Measurements from ENCODE around the gene SLC46A1. TPM values are rescaled to one million over a fixed set of nuclear protein-coding genes. Genes with fewer than 3 reads are reported as not detected.

The SLC46A1 gene
- total and polyA plus RNA-seq, 2 donors (not counting 1 experiment from before 2014, with no cell fraction given) = 4.6 to 5.1 TPM

GRCh38 chr17:28369684-28370034 is 36.4 kb downstream of the SLC46A1 start:
- Histone ChIP-seq H3K4me3 (replicated peaks in 1 of 4; ENCODE audit: control extremely low read depth in 1 of 4, insufficient read depth in 1 of 4, low read depth in 3 of 4, low read length in 4 of 4) (no peak overlapping the region), H2AFZ (ENCODE audit: low read length) (no peak overlapping the region), H3K4me2 (ENCODE audit: extremely low read depth, insufficient read depth, low read length) (no peak overlapping the region), H3K27ac (ENCODE audit: insufficient read depth, low read length) (no peak overlapping the region), H3K27me3 (ENCODE audit: control insufficient read depth, insufficient read depth, low read length) (no peaks in the 10 kb centered on the region), H4K20me1 (ENCODE audit: control insufficient read depth, extremely low read depth, insufficient read depth, low read length) (no peaks in the 10 kb centered on the region), H3K9ac (ENCODE audit: insufficient read depth, low read length) (no peak overlapping the region), H3K4me1 (ENCODE audit: control insufficient read depth, extremely low read depth, insufficient read depth, low read length) (peaks cover 9% of the 10 kb centered on the region), H3K9me3 (ENCODE audit: control insufficient read depth, insufficient read depth, low read depth, low read length) (no peaks in the 10 kb centered on the region), H3K79me2 (ENCODE audit: control insufficient read depth, insufficient read depth, low read length) (peaks cover 4% of the 10 kb centered on the region), H3K36me3 (ENCODE audit: control insufficient read depth, insufficient read depth, low read length) (no peaks in the 10 kb centered on the region)
- DNase-seq (ENCODE audit: low read depth in 2 of 2) = no peak
- TF ChIP-seq CTCF (conservative IDR thresholded peaks at IDR 0.05 in 1 of 2, IDR thresholded peaks at IDR 0.05 in 1 of 2; ENCODE audit: low read depth in 1 of 2, low read length in 2 of 2) = no peak
- no peak for TF ChIP-seq EZH2 (IDR thresholded peaks at IDR 0.05; ENCODE audit: low read length, missing control alignments)

DNA sequence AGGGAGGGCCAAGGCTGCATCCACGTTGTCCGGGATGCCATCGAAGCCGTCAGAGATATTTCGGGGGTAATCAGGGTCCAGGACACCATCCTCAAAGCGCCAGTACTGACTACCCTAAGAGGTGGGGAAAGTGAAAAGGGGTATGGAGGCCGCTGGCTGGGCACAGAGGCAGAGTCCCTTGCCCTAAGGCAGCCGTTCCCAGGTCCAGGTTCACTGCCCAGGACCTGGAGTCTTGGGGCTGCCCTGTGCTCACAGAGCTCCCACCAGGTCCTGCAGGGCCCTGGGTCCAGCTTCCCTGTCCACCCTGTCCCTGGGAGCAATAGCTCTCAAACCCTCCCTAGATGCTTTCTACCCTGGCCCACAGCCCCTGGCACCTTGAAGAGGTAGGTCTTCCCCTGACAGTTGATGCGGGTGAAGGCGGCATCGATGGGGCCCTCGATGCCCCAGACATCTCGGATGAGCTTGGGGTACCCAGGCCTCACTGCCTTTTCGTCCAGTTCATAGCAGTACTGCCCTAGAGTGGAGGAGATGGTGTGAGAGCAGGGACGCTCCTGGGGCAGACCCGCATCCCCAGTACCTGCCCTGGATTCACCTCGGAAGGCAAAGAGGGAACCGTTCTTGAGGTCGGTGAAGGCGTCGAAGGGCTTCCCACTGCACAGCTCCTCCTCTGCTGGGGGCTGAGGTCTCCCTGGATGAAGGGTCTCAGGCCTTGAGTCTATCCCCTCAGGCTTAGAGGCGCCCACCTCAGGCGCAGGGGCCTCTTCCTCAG is 36.9 kb downstream of the SLC46A1 start:
- Histone ChIP-seq H2AFZ (ENCODE audit: low read length) (no peak overlapping the region), H3K36me3 (ENCODE audit: control insufficient read depth, insufficient read depth, low read length) (no peaks in the 10 kb centered on the region), H3K4me1 (ENCODE audit: control insufficient read depth, extremely low read depth, insufficient read depth, low read length) (peaks cover 9% of the 10 kb centered on the region), H3K9me3 (ENCODE audit: control insufficient read depth, insufficient read depth, low read depth, low read length) (no peaks in the 10 kb centered on the region), H3K4me2 (ENCODE audit: extremely low read depth, insufficient read depth, low read length) (no peak overlapping the region), H4K20me1 (ENCODE audit: control insufficient read depth, extremely low read depth, insufficient read depth, low read length) (no peaks in the 10 kb centered on the region), H3K27me3 (ENCODE audit: control insufficient read depth, insufficient read depth, low read length) (no peaks in the 10 kb centered on the region), H3K79me2 (ENCODE audit: control insufficient read depth, insufficient read depth, low read length) (peaks cover 4% of the 10 kb centered on the region), H3K4me3 (replicated peaks in 1 of 4; ENCODE audit: control extremely low read depth in 1 of 4, insufficient read depth in 1 of 4, low read depth in 3 of 4, low read length in 4 of 4) (no peak overlapping the region), H3K9ac (ENCODE audit: insufficient read depth, low read length) (no peak overlapping the region), H3K27ac (ENCODE audit: insufficient read depth, low read length) (no peak overlapping the region)
- no peak for TF ChIP-seq CTCF (conservative IDR thresholded peaks at IDR 0.05 in 1 of 2, IDR thresholded peaks at IDR 0.05 in 1 of 2; ENCODE audit: low read depth in 1 of 2, low read length in 2 of 2)
- TF ChIP-seq EZH2 (IDR thresholded peaks at IDR 0.05; ENCODE audit: low read length, missing control alignments) = no peak
- DNase-seq (ENCODE audit: low read depth in 2 of 2) = no peak

DNA sequence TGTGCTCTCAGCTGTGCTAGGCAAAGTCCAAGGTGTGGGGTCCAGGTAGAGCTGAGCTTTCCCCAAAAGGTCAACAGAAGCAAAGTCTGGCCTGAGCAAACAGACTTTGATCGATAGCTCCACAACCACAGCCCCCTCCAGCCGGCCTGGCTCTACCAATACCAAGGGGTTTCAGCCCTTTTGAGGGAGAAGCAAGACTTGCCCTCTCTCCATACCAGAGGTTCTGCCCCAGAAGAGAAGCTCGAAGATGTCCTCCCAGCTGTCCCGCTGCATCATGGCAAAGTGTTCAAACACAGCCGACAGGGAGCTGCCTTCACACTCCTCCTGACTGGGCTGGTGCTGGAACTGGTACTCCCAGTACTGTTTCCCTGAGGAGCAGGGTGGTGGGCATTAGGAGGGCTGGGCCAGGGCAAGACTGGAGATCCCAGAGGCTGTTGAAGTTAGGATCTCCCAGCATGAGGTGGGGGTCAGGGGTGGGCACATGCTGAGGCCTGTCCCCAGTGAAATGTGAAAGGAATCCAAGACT is 37.6 kb downstream of the SLC46A1 start:
- H3K9ac ChIP-seq (ENCODE audit: insufficient read depth, low read length) = no peak overlapping the region
- H2AFZ ChIP-seq (ENCODE audit: low read length) = no peak overlapping the region
- H3K36me3 ChIP-seq (ENCODE audit: control insufficient read depth, insufficient read depth, low read length) = no peaks in the 10 kb centered on the region
- H3K4me1 ChIP-seq (ENCODE audit: control insufficient read depth, extremely low read depth, insufficient read depth, low read length) = peaks cover 9% of the 10 kb centered on the region
- H3K27ac ChIP-seq (ENCODE audit: insufficient read depth, low read length) = no peak overlapping the region
- H3K4me3 ChIP-seq (replicated peaks in 1 of 4; ENCODE audit: control extremely low read depth in 1 of 4, insufficient read depth in 1 of 4, low read depth in 3 of 4, low read length in 4 of 4) = no peak overlapping the region
- H3K9me3 ChIP-seq (ENCODE audit: control insufficient read depth, insufficient read depth, low read depth, low read length) = no peaks in the 10 kb centered on the region
- TF ChIP-seq EZH2 (IDR thresholded peaks at IDR 0.05; ENCODE audit: low read length, missing control alignments) (no peak), CTCF (conservative IDR thresholded peaks at IDR 0.05 in 1 of 2, IDR thresholded peaks at IDR 0.05 in 1 of 2; ENCODE audit: low read depth in 1 of 2, low read length in 2 of 2) (no peak)
- DNase-seq (ENCODE audit: low read depth in 2 of 2) = no peak
- no peaks in the 10 kb centered on the region for H3K27me3 ChIP-seq (ENCODE audit: control insufficient read depth, insufficient read depth, low read length)
- H4K20me1 ChIP-seq (ENCODE audit: control insufficient read depth, extremely low read depth, insufficient read depth, low read length) = no peaks in the 10 kb centered on the region
- peaks cover 2% of the 10 kb centered on the region for H3K79me2 ChIP-seq (ENCODE audit: control insufficient read depth, insufficient read depth, low read length)
- H3K4me2 ChIP-seq (ENCODE audit: extremely low read depth, insufficient read depth, low read length) = no peak overlapping the region

All from fibroblast of lung (primary cell).